CD4-positive, alpha-beta T cell treated with Interleukin-2 at 100 ng/mL for 4 hours (primary cell): ENCODE measurements around the gene CFAP157.

Experiments
- DNase-seq: peaks from one replicate; pipeline ENCODE4 v3.0.0-alpha.2; 2020; ENCODE audit warnings: low spot score

The CFAP157 gene

DNA sequence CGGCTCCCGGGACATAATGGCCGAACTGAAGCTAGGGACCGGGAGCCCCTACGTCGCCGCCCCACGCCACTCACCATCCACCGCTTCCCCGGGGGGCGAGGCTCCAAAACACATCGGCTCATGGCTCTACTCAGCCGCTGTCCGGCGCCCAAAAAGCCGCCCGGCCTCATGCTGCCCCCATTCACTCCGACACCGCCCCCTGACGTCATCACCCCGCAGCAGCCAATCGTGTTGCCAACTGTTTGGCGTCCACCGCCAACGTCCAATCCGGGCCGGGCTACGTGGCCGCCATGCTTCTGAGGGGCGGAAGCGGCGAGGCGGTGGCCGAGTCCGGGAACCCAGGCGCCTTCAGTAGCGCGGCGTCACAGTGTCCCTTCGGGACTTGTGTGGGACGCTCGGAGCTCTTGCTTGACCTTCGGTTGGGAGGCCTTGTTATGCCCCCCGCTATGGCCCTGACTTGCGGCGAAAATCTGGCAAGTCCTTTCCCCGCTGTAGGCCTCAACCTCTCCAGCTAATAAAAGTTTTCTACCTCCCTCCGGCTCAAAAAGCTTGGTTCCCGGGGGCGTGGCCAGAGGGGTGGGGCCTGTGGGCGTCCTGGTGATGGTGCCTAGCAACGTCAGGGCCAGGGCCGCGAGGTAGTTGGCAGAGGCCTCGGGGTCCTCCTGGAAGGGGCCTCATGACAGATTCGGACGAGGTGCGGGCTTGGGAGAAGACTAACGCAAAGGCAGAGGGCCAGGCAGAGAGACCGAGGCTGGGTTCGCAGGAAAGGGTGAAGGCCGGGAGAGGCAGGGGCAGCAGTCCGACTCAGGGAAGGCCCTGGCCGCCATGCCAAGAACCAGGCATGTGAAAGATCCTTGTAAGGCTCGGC is 8.9 kb downstream of the CFAP157 start, which contains the start of the genes PTRH1 and TTC16:
TSS of gene PTRH1 (minus strand) at position 194 of the 868 bp plus-strand sequence. CDS start at position 170, 24 bp downstream.
TSS of gene TTC16 (plus strand) at position 610 of the 868 bp plus-strand sequence. CDS start at position 677, 67 bp downstream.
- DNase-seq = peak; percentile 95

DNA sequence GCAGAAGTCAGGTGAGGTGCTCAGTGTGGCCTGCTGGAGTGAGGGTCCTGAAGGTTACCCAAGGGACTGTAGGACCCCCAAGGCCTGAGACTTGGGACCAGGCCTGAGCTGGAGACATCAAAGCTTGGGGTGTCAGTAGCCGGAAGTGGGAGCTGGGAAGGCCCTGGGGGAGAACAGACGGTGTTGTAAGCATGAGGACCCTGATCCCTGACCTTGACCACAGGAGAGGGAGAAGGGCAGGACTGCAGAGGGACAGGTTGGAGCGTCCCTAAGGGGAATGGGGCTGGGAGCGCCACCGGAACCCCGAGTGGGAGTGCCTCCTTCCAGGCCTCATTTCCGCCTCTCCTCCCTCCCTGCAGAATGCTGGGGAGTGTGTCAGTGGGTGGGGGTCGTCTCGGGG is 9.6 kb downstream of the CFAP157 start:
- DNase-seq = no peak

DNA sequence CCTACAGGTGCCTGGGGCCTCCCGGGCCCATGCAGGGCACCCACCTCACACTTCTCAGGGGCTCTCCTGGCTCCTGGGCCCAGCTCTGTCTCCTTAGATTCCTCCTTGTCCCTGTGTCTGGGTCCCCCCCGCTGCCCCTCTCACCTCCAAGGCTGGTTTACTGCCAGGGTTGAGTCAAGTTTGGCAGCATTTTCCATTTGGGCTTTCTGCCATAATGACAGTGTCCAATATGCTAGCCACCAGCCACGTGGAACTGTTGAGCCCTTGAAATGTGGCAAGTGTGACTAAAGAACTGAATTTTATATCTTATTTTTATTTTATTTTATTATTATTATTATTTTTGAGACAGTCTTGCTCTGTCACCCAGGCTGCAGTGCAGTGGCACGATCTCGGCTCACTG is 11.0 kb downstream of the CFAP157 start:
- no peak for DNase-seq

DNA sequence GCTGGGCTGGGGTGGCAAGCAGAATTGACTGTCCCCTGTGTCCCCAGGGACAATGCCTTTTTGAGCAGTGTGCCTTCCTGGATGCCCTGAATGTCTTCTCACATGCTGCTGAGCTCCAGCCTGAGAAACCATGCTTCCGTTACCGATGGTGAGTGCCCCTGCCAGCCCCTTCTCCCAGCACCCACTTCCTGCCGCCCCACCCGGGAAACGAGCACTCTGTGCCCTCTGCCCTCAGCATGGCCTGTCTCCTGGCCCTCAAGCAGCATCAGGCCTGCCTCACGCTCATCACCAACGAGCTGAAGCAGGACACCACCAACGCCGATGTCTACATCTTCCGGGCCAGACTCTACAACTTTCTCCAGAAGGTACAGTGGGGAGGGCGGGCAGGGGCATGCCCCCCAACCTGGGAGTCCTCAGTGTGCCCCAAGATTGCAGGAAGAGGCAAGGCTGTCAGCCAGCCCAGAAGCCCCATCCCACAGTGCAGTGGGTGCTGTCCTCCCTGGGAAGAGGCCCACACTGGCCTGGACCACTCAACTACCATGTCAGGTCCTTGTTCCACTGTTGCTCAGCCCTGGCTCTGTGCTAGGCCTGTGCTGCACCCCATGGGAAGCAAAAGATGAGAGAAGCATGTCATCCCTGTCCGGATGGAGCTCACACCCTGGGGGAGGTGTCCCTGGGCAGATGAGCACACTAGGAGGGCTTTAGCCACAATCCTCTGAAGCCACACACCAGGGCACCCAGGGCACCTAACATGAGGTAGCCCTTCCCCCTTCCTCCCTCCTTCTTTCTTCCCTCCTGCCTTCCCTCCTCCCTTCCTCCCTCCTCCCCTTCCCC is 13.5 kb downstream of the CFAP157 start:
- peak; percentile 29 for DNase-seq

DNA sequence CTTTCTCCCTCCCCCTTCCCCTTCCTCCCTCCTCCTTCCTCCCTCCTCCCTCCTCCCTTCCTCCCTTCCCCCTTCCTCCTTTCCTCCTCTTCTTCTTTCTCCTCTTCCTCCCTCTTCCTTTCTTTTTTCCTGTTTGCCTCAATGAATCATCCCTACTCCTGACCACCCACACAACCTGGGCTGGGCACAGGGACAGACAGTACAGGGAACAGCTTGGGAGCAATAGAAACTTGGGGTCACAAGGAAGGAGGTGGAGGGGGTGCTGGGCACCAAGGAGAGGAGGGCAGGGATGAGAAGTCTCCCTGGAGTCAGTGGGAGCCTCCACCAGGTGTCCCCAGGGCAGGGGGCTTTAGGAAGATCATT is 14.1 kb downstream of the CFAP157 start:
- DNase-seq = no peak

DNA sequence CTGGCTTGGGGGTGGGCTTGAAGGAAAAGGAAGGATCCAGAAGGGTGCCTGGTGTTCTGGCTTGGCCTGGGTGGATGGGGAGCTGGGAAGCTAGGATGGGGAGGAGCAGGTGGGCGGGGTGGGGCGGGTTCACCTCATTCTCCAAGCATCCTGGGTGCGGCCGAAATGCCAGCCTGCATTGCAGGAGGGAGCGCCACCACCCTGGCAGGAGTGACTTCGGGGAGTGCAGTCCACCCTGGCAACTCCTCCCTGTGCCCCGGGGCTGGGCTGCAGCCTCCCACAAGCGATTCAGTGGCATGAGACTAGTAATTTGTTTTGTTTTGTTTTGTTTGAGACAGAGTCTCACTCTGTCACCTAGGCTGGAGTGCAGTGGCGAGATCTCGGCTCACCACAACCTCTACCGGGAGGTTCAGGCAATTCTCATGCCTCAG is 14.6 kb downstream of the CFAP157 start:
- peak; percentile 46 for DNase-seq

DNA sequence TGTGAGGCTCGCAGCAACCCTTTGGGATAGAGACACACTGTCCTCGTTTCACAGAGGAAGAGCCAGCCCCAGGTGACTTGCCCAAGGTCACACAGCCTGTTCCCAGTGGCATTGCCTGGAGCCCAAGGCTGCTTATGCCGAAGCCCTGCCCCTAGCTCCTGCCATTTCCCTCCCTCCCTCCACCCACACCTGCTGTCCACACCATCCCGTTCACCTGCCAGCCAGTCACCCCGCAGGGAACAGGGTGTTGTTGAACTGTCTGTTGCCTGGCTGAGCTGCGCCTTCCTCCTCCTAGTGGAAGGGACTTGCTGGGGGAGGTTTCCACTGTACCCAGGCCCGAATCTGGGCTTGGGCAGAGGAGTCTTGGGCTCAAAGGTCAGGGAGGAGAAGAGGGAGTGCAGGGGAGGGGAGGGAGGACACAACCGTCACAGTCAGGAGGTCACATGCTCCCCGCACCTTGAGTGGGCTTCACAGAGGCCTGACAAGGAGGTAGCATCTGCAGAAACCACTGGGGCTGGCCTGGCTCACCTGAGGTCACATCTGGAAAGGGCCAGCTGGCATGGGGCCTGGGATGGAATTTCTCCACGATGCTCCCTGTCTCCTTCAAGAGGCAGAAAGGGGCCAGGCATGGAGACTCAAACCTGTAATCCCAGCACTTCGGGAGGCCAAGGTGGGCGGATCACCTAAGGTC is 15.4 kb downstream of the CFAP157 start:
- no peak for DNase-seq

DNA sequence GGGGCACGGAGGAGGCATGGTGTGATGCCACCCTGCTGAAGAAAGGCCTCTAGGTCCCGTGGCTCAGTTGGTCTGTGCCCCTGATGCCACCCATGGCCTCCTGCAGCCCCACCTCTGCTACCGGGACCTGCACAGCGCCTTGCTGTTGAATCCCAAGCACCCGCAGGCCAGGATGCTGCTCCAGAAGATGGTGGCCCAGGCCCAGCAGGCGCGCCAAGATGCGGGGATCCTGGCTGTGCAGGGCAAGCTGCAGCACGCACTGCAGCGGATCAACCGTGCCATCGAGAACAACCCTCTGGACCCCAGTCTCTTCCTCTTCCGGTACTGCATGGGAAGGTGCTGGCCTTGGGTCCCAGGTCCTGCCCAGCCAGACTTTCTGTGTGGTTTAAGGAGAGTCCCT is 16.2 kb downstream of the CFAP157 start:
- no peak for DNase-seq

DNA sequence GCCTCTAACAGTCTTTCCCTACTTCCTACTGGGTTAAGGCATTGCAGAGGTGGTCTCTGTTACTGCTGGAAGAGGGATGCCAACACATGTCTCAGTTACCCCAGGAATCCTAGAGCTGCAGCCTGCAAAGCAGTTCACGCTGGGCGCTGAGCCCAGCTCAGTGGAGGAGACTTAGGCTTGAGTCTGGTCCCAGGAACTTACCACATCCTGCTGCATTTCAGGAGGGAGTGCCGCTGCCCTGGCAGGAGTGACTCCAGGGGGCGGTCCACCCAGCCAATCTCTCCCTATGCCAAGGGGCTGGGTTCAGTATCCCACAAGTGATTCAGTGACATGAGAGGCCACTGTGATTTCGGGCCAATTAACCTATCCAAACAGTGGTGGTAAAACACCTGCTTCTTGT is 16.7 kb downstream of the CFAP157 start:
- no peak for DNase-seq

DNA sequence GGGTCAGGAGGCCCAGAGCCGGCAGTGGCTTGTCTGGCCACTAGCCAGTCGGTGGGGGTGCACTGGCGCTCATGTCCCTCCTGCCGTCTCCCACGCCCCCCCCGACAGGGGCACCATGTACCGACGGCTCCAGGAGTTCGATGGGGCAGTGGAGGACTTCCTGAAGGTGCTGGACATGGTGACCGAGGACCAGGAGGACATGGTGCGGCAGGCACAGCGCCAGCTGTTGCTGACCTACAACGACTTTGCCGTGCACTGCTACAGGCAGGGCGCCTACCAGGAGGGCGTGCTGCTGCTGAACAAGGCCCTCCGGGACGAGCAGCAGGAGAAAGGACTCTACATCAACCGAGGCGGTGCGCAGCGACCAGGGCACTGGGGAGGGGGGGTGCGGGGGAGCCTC is 17.2 kb downstream of the CFAP157 start:
- no peak for DNase-seq

DNA sequence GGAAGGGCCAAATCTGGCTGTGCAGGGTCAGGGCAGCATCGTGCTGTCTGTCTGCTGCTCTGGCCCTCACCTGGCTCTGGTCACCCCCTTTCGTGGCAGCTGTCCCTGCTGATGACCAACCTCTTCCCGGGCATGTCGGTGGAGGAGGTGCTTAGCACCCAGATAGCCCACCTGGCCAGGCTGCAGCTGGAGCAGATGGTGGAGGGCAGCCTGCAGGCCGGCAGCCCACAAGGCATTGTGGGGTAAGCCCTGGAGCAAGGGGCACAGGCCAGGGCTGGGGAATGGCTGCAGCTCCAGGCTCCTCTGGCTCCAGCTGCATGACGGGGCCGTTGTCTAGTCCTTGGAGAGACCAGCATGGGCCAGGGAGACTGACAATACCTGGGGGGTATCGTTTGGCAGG is 20.1 kb downstream of the CFAP157 start:
- DNase-seq = no peak

DNA sequence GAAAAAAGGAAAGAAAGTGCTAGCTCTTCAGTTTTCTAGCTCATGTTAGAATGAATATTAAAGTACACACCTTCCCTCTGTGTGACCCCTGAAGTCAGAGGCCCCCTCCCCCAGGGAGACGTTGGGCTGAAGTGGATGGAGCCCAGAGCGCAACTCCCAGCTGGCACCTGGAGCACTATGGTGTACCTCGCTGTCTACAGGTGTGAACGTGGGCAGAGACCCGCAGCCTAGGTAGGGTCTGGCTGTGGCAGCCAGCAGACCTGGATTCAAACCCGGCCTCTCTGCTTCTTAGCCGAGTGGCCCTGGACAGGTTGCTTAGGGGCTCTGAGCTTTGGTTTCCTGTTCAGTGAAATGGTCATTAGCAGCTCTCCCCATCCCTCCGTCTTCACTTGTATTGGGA is 22.0 kb downstream of the CFAP157 start:
- DNase-seq = no peak

DNA sequence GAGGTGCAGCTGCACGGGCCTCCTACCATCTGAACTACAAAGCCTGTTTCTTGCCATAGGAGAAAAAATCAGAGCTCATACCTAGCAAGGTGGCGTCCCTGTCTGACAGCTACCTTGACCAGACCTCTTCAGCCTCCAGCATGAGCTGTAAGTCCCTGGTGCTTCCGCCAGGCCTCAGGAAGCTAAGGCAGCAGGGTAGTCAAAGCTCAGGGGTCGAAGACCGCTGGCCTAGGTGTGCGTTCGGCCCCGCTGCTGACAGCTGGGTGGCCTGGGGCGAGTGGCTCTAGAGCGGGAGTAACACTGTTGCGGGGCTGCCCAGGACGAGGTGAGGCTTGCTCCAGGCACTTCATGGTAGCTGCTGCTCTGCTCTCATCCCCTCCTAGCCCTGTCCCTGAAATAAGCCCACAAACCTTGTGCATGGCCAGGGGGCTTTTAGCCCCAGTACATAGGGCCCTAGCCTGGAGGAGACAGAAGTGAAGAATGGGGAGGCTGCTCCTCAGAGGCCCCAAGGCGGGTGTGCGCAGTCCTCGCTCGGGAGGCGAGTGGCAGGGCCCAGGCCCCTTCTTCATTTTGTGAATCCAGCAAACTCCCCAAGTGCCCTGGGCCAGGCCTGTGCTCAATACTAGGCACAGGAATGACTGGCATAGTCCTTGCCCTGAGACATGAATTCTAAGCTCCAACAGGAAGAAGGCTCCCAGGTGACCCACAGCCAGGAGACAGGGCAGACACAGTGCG is 22.9 kb downstream of the CFAP157 start:
- no peak for DNase-seq

DNA sequence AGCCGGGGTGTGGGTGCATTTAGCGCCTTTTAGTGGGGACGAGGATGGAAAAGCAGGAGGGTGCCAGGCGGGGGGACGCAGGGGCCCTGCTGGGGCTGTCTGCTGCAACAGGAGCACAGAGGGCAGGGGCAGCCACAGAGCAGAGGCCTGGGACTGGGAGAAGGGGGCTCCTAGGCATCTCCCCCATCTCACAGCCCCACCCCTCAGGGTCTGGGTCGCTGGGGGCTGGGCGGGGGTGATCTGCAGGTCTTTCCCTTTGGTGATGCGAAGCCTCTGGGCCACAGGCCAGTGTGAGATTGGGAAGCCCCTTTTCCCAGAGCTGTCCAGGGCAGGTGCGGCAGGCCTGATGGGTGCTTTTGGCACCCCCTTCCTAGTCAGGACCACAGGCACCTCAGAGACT is 23.5 kb downstream of the CFAP157 start:
- DNase-seq = no peak

DNA sequence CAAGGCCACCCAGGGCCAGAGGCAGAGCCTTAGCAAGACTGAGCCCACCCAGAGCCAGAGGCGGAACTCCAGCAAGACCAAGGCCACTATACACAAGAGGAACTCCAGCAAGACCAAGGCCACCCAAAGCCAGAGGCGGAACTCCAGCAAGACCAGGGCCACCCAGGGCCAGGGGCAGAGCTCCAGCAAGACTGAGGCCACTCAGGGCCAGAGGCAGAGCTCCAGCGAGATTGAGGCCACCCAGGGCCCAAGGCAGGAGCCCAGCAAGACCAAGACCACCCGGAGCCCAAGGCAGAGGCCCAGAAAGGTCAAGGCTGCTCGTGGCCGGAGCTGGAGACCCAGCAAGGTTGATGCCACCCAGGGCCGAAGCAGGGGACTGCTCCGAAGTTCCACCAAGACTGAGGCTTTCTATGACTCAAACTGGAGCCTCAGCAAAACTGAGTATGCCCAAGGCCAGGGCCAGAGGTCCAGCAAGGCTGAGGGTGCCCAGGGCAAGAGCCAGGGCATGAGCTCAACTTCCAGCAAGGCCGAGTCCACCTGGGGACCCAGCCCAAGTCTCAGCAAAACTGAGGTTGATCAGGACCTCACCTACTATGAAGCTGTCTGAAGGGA is 24.1 kb downstream of the CFAP157 start:
- DNase-seq = no peak

DNA sequence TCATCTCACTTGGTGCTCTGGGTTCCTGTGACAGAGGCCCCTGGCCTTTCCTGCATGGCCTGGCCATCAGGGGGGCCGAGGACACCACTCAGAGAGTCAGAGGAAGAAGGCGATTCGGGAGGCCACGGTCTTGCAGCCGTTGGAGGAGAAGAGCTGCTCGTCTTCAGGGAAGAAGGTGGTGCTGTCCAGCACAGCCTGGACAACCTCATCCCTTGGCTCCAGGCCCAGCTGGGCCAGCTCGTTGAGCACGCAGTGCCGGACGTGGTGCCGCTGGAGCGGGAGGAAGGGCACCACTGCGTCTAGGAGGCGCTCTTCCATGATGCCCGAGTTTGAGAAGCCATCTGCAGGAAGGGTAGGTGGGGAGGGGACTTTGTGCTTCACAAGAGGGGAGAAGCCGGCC is 25.1 kb downstream of the CFAP157 start:
- DNase-seq = no peak

DNA sequence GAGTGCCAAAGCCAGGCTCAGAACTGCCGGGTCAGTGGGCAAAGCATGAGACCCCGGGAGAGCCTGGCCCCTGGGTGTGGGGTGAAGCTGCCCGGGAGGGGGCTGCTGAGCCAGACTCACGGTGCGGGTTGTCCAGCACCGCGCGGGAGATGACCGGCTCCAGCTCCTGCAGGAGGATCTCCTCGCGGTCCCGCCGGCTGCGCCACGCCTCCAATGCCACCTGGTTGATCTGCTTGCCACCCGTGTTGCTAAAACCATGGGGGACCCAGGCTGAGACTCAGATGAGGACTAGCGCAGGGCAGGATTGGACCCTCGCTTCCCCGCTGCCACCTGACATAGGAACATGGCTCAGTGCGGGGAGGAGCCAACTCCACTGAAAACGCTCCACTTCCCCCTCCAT is 25.7 kb downstream of the CFAP157 start:
- no peak for DNase-seq

DNA sequence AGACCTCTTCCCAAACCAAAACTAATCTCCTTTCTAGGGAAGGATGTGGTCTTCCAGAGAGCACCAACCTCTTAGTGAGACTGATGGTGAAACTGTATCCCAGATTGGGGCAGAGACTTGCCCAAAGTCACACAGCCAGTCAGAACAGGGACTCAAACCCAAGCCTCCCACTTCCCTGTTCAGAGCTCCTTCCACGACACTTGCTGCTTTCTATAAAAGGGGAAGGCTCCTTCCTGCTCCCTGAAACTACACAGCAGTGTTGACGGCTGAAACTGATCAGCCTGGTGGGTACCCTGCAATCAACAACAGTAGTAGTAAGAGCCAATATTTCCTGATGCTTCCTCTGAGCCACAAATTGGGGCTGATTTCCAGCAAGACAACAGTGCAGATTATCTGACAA is 26.8 kb downstream of the CFAP157 start:
- DNase-seq = no peak

DNA sequence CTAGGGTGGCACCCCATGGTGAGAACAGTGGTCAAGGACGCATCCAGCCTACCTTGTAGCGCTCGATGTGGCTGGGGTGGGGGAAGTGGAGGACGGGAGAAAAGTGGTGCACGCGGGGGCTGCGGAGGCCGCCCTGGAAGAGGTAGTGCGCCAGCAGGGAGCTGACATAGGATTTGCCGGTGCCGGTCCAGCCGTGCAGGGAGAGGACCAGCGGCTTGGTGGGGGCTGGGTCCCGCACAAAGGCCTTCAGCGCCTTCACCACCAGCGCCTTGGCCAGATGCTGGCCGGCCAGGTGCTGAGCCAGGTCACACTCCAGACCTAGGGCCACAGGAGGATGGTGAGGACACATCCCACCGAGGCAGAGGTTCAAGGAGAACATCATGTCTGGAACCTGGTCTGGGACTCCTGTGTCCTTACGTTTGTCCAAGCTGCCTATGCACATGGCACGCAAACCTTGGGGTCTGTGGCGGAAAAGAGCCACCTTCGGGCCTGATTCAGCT is 27.5 kb downstream of the CFAP157 start:
- DNase-seq = no peak

DNA sequence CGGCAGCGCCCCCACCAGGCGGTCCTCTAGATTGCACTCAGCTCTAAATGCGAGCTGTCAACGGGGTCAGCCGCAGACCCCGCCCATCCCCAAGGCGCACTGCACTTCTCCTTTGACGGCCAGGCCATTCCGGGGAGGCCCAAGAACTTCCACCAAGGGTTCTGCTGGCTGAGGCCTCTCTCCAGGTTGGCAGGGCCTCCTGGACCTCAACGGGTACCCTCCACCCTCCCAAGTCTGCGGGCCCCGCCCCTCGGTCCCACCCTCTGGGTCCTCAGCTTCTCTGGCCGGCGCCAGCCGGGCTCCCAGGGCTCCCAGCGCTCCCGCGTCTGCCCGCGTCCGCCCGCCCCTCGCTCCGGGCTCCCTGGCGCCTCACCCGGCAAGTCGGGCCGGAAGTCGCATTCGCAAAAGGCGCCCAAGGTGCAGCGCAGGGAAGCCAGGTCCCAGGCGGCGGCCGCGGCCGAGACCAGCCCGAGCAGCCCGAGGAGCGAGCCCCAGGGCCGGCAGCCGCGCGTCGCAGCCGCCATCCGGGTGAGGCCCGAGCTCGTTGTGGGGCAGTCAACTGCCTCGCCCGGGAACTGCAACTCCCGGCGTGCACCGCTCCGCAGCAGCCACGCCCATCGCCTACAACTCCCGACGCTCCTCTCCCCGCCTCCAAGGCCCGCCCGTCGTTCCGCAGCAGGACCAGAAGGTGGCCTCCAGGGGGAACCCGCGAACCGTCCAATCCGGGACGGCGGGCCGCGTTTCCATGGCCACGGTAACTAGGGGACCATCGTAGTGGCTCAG is 28.1 kb downstream of the CFAP157 start, which contains the start of gene TOR2A:
TSS of gene TOR2A (minus strand) at position 548 of the 783 bp plus-strand sequence. CDS start at position 524, 24 bp downstream.
- DNase-seq = peak; percentile 99
